B cell (primary cell): ENCODE data around the gene PHC3.

Experiments
- CTCF ChIP-seq: fragments of 200-600 bp; IDR thresholded peaks from one replicate; pipeline ENCODE4 v1.8.0; 2022; ENCODE audit warnings: antibody characterized with exemption, mild to moderate bottlenecking
- EZH2 ChIP-seq: IDR thresholded peaks from 2 replicates; pipeline ENCODE4 v1.6.1; 2012; ENCODE audit warnings: borderline replicate concordance, low read depth, mild to moderate bottlenecking, moderate library complexity, low read length; ENCODE audit not compliant: insufficient read depth, poor library complexity, severe bottlenecking

GRCh38 chr3:170109579-170110293, 71.8 kb downstream of the PHC3 start:
- TF ChIP-seq CTCF (no peak), EZH2 (no peak)
